CD4-positive, alpha-beta T cell treated with Interferon alpha-2 for 1 hour (primary cell): ENCODE data around the gene ARL4C.
"Not testable (repeated sequence)": the region's sequence is repeated elsewhere in the genome, so short reads cannot be mapped to it uniquely, and the experiment has no call there.

Source experiments
- DNase-seq, 2 donors: peaks; one replicate each; pipeline ENCODE4 v3.0.0-alpha.2; 2020 to 2022

Gene ARL4C

DNA sequence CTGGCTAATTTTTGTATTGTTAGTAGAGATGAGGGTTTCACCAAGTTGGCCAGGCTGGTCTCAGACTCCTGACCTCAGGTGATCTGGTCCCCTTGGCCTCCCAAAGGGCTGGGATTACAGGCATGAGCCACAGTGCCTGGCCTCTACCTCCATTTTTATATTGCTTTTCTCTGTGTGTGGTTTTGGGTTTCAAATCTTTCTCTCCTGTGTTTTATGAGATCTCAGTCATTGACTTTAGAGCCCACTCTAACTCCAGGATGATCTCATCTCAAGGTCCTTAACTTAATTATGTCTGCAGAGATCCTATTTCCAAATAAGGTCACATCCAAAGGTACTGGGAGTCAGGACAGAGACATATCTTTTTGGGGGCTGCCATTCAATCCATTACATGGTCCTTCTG lies 24.7 kb downstream of the ARL4C start:
- no peak for DNase-seq

DNA sequence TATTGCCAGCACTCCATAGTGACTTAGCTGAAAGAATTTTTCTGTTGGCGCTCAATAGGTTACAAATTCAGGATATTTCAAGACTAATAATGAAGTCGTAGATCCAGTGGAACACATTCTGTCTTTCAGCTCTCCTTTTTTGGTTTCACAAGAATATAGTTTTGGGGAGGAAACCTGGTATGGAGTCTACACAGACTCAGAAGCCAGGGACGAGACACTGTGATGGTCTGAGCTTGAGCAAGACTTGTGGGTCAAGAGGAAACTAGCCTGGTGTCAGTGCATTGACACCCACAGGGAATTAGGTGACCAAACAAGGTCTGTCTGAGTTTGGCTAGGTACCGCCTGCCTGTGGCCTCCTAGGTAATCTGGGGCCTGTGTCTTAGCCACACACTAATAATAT lies 26.9 kb downstream of the ARL4C start:
- DNase-seq = no peak

DNA sequence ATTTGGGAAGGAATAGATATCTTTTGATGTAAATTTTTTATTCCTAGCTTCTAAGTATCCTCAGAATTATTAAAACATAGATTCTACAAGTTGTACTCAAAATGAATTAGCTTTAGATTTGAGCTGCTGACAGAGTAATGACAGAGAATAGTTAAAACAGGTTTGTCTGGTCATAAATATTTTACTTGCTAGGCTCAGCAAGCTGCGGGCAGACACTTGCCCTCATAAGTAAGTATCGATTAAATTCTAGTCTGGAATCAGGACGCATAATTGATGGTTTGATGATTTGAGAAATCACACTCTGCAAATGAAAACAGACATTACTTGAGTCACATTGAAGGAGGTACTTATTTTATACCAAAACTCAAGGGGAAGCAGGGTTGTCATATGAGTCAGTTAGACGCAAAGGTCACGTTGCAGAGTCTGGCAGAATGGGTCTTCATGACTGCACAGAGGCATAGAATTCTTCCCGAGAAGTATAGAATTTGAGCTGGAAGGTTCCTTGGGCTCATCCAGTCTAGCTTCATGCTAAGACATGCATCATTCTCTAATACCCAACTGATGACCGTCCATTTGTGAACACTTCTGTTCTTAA lies 27.5 kb downstream of the ARL4C start:
- DNase-seq = no peak

DNA sequence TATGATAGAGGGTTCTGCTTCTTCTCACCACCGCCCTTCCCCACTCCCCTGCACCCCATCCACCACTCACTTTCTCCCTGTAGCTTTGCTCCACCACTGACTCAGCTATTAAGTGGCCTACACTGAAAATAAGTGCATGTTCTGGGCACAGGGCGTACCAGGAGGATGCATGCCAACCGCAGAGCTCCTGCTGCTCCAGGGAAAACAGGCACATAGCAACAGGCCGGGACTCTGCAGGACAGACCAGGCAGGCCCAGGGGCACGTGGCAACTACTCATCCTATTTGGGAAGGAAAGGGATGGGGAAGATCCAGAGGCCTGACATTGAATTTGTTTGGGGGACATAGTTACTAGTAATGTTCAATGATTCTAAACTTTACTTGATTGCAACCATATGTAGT lies 28.4 kb downstream of the ARL4C start:
- no peak for DNase-seq

DNA sequence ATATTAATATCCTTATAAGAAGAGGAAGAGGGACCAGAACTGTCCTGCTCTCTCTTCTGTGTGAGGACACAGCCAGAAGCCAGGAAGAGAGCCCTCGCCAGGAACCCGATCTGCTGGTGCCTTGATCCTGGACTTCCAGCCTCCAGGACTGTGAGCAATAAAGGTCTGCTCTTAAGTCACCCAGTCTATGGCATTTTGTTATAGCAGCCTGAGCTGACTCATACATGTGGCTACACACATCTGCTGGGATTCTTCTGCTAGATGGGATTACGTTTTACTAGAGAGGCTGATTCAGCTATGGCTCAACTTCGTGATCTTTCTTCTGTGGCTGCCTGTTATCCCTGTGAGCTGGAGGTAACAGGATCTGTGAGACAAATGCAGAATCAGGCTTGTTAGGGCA lies 29.6 kb downstream of the ARL4C start:
- DNase-seq = no peak

DNA sequence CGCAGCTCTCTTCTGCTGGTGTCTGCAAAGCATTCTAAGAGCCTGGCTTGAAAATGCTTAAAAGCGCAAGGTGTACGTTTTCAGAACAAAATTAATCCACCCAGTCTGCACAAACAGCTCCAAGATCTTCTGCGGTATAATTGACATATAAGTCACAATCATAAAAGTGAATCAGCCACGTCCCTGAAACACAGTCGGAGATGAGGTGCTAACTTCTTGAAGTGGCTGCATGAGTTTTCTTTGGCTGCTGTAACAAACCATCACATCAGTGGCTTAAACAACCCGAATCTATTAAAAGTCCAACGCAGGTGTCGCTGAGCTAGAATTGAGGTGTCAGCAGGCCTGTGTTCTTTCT lies 32.6 kb downstream of the ARL4C start:
- DNase-seq = no peak

DNA sequence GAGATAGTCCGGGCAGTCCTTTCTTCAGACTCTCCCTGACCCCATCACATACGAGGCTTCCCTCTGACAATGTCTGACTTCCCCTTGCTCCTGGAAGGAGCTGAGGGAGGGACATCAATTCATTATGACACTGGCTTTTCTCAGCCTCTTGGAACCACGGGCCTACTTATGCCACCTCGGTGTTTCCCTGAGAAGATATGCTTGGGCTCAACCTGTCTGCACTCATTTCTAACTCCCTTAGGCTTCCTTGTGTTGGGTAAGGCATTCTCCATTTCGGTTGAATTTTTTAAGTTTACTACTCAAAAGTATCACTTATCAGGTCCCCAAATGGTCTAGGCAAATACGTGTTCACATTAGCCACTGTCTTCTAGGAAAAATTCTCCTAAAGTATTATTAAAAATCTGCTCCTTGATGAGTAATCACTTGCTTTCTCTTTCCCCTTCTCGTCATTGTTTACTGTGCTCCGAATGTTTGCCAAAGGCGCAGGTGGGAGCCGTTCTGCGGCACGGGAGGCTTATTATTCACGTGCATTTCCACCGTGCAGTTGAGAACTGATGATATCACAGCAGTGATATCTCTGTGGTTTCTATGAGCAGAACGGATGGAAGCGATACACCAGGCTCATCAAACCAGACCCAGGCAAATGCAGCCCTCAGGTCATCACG lies 33.1 kb downstream of the ARL4C start:
- DNase-seq = peak; percentile 75 to 84

DNA sequence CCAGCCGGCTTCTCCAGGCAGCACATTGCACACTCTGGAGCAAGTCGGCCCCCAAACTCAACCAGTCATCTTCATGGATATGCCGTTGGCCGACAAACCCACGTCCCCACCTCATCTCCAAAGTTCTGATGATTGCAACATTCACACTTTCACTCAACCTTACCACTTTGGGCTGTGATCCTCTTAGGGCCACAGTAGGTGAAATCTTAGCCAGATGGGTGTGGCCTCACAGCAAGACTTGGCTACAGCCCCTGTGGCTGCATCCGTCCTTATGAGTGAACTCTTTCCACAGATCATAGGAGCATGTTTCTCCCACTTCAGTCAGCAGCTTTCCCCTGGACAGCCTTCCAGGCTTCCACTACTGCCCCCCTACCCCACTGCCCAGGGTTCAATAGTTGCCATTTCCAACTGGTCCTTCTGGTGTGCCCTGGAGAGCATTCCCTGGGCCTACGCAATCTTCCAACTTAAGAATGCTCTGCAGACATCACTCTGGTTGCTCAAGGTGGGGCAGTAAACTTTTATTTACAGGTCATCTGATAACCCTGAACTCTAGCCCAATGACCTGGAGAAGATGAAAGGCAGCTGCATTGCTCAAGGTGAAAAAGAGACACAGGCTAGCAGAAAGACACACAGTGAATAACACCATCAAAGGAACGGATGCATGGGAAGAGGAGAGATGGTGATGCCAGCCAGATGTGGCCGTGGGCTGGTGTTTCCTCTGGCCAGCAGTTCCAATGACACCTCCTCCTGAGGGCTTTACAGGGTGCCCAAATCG lies 34.5 kb downstream of the ARL4C start:
- DNase-seq = no peak

DNA sequence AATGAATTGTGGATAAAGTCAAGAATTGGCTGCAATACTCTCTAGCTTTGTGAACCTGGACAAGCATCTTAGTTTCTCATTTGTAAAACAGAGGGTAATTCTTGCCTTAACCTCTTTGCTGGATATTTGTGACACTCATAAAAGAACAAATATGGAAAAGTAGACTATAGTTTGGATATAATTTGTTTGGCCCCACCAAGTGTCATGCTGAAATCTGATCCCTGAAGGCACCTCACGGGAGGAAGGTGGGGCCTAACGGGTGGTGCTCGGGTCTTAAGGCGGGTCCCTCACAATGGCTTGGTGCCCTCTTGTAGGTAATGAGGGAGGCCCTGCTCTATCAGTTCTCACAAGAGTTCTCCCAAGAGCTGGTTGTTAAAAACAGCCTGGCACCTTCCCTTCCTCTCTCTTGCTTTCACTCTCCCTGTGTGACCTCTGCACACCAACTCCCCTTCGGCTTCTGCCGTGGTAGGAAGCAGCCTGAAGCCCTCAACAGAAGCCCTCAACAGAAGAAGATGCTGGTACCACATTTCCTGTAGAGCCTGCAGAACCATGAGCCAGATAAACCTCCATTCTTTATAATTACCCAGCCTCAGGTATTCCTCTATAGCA lies 37.4 kb downstream of the ARL4C start:
- peak in 1 of 2 donors; percentile 42 for DNase-seq

DNA sequence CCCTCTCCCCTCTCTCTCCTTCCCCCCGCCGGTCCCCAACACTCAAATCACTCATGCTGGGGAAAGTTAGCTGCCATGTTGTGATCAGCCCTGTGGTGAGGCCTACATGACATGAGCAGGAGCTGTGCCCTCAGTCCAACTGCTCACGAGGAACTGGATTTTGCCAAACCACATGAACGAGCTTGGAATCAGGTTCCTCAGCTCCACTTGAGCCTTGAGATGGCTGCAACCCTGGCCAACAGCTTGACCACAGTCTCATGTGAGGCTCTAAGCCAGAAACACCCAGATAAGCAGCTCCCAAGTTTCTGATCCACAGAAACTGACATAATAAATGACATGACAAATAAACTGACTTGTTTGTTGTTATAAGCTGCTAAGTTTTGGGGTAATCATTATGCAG lies 38.4 kb downstream of the ARL4C start:
- DNase-seq = no peak

DNA sequence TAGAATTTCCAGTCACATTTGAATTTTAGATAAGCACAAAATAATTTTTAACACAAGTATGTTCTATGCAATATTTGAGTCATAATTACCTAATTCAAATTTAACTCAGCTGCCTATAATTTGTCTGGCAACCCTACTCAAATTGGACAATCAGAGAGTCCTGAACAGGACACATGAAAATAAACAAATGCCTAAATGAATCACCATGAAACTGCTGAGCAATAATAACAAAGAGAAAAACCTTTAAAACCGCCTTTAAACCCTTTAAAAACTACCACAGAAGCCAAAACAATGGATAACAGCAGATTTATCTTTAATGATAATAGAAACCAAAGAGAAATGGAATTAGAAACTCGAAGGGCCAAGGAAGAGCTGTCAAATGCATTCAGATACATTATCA lies 39.5 kb downstream of the ARL4C start:
- no peak for DNase-seq

DNA sequence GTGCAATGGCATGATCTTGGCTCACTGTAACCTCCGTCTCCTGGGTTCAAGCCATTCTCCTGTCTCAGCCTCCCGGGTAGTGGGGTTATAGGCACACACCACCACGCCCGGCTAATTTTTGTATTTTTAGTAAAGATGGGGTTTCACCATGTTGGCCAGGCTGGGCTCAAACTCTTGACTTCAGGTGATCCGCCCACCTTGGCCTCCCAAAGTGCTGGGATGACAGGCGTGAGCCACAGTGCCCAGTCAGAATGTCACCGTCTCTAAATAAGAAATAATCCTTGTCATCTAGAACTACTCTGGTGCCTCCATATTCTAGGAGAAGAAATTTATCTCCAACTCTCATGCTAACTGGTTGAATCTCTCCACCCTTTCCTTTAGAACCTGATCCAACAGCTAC lies 41.6 kb downstream of the ARL4C start:
- not testable (repeated sequence) for DNase-seq

DNA sequence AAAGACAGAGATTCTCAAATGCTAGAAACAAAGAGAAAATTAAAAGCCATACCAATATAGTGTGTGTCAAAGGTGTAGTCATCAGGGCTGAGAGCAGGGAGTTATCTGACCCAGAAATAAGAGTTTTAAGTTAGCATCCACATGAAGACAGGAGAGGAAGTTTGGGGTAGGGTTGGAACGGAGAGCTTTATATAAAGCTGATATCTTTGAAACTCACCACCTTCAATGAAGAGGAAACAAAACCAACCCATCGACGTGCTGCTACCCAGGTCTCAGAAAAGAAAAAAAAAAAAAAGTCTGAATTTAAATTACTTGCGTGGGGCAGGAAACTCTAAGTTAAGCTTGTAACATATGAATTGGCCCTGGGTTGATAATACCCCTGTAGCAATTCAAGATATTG lies 42.4 kb downstream of the ARL4C start:
- DNase-seq = peak; percentile 58 to 76

DNA sequence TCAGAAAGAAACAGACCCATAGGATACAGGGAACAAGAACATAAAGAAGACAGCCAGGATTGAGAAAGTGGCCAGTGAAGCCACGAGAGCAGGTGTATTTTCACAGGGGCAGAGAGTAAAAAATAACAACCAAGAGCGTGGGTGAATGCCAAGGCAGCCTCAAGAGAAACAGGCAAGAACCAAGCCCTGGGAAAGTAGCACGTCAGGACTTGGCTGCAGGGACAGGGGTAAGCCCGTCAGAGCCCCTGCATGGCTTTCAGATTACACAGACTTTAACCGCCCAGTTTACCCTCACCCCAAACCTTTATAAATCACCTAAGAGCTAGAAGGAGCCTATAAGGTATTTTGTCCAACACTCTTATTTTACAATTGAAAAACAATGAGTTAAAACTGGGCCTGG lies 43.7 kb downstream of the ARL4C start:
- peak; percentile 20 to 38 for DNase-seq

DNA sequence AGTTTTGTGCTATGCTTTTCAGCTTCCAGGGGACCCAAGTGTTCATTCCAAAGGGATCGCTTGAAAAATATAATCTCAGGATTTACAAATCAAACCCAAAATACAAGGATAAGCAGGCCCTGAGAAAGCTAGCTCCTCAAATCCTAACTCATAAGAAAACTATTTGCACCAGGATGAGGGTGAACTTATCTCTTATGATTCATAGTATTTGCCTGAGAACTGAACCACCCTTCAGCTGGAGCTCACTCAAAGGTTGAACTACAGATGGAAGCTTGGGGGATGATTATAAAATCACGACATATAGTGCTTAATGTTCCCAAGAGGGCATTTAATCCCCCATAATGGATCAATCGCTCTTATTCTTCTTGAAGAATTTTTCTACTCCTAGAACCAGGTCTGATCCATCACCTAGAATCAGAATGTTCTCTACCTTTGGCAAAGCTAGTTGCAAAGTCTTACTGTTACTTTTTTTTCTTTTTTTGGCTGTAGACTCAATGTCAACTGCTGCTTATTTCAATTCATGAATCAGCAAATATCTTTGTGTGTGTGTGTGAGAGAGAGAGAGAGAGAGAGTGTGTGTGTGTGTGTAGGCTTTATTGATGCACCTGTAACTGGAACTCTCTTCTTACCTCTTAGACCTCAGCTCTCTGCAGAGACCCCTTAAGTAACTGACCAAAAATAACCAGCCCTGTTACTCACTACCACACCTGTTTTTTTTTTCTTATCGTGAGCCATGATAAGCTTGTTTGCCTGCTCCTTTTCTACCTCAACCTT lies 44.8 kb downstream of the ARL4C start:
- peak in 1 of 2 donors; percentile 39 for DNase-seq

DNA sequence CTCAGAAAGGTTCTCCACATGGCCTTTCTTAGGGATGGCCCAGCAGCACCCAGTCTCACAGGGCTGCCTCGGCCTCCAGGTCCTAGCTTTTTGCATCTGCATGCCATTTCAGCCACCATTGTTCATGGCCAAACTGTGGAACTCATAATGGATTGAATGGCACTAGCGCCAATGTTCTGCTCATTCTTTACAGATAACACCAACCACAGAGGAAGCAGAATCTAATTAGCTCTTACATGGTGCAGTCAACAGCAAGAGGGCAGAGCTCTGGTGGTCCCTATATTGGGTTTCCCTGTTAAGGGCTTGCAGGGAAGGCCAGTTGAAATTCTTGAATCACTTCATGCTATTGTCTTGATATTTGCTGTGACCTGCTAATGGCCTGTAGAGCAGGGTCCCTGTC lies 45.6 kb downstream of the ARL4C start:
- no peak for DNase-seq

DNA sequence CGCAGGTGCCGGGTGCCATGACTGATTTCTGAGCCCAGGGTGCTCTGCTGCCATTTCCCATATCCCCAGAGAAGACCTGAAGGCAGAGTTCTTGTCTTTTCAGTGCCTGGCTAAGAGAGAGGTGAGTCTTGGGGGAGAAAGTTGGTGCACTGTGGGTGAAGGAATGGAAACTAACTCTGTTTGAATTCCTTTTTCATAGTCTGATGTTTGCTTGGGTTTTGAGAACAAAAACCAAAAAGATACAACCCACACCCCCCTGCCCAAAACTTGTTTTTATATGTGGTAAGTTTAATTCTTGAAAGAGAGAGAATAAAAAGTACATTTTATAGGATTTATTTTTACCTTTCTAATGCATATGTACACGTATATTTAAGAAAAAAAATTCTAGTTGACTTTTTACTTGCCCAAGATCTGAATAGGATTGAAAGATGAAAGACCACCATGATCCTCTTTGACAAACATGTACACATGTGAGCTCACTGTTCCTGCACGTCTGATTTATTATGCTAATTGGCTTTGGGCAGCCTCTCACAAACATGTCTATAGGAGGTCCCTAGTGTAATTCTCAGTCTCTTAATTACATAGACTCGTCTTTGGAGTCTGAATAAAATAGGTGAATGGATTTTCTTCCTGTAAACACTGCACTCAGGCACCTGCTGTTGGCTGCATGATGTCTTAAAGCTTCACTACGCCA lies 46.3 kb downstream of the ARL4C start:
- DNase-seq = no peak

DNA sequence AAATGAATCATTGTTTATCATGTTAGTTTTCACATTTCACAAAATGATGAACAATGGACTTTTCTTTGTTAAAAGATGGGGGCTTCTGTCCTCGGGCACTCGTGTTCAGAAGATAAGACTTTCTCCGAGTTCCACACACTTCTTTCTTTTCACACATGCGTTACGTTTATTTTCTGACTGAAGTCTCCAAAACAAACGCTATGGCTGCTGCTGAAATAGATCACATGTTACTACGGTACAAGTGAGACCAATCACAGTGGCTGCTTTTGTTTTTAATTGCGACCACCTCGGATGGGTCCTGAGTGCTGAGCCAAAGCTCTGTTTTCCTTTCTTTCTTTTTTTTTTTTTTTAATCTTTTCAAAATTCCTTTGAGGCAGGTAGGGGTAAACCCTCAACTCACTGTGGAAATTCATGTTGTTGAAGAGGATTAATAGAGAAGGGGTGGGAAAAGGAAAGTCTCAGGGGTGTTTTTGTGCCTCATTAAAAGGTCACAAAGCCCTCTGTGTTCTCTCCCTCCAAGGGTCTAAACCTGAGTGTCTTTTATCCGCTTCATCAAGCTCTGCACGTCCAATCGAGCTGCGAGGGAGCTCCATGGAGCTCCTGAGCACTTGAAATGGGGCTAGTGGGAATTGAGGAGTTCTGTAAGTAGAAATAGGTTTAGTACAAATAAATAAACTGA lies 48.2 kb downstream of the ARL4C start:
- DNase-seq = no peak

DNA sequence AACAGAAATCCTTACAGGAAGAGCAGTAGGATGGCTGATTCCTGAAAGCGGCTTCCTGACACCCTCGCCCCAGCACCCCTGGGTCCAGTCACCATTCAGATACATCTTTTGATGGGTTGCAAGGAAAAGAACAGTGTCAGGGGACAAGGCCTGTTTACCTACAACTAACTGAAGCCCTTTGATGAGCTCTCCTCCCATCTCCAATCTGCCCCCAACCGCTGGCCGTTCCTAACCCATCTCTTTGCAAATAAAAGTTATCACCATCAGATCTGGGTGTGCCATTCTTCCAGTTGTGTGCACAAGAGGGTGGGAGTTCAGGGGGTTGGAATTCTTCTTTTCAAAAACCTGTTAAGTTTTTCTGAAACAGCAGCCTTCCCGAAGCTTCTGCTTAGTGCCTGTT lies 48.9 kb downstream of the ARL4C start:
- no peak for DNase-seq

DNA sequence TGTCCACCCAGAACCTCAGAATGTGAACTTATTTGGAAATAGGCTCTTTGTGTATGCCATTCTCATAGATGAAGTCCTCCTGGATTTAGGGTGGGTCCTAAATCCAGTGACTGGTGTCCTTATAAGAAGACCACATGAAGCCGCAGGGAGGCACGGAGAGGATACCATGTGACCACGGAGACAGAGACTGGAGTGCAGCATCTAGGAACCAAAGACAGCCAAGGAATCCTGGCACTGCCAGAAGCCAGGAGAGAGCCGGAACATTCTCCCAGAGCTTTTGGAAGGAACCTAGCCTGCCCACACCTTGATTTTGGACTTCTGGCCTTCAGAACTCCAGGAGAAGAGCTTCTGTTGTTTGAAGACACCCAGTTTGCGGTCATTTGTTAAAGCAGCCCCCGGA lies 49.7 kb downstream of the ARL4C start:
- no peak for DNase-seq

DNA sequence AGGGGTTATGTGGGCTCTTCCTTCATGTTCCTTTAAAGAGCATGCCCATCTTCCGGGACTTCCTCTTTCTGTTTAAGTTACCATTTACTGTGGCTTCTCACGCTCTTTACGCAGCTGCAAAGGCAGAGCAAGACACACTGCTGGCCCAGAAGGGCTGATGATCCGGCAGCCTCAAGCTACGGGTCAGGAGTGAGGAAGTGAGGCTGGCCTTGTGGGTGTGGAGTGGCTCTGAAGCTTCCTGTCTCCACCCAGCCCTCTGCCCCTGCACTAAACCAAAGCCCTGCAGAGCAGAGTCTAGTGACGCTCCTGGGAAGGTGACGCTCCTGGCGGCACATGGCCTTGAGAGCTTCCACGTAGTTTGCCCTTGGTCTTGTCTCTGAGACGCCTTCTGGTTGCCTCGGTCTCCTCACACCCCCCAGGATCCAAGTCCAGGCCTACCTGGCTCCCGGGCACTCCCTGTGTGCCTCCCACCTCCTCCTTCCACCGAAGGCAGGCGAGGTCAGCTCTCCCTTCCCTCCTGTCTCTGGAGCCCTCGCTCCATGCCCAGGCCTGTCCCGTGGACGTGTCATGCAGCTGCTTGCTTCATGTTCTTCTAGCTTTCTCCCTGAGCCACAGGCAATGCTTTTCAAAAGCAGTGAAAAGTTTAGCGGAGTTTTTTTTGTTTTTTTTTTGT lies 50.3 kb downstream of the ARL4C start:
- peak; percentile 88 to 92 for DNase-seq
